NCI-H1436 (cell line): ENCODE results near the gene VKORC1.
A peak's percentile ranks its signal among the peaks of the same experiment; 100 is the strongest.

Source experiments
- DNase-seq: peaks from one replicate; lab custom pipeline; 2025; lab: John Stamatoyannopoulos, UW

The VKORC1 gene

GRCh38 chr16:31130336-31130891 lies 35.8 kb upstream of the VKORC1 start:
- DNase-seq = no peak

GRCh38 chr16:31129568-31130335 lies 35.2 kb upstream of the VKORC1 start:
- DNase-seq = no peak

GRCh38 chr16:31128711-31129567 lies 34.3 kb upstream of the VKORC1 start:
- no peak for DNase-seq

GRCh38 chr16:31127182-31127581 lies 32.6 kb upstream of the VKORC1 start:
- DNase-seq = no peak

GRCh38 chr16:31125844-31126243 lies 31.2 kb upstream of the VKORC1 start:
- no peak for DNase-seq

GRCh38 chr16:31120129-31120528 lies 25.5 kb upstream of the VKORC1 start:
- DNase-seq = no peak

GRCh38 chr16:31118223-31119155 lies 23.9 kb upstream of the VKORC1 start:
- no peak for DNase-seq

GRCh38 chr16:31117384-31118222 lies 23.0 kb upstream of the VKORC1 start, which contains the start of gene KAT8:
Gene KAT8, plus strand, starts transcription at chr16:31117664. Its CDS starts 18 bp downstream, at chr16:31117682.
- peak; percentile 99 for DNase-seq

GRCh38 chr16:31114468-31114867 lies 19.9 kb upstream of the VKORC1 start:
- DNase-seq = no peak

GRCh38 chr16:31113121-31114120 lies 18.8 kb upstream of the VKORC1 start:
- DNase-seq = no peak

- no peak for DNase-seq
Measured at GRCh38 chr16:31112711-31113110, 18.1 kb upstream of the VKORC1 start.

GRCh38 chr16:31111881-31112466 lies 17.4 kb upstream of the VKORC1 start:
- DNase-seq = no peak

- DNase-seq = no peak
Measured at GRCh38 chr16:31110106-31111034, 15.8 kb upstream of the VKORC1 start.

- no peak for DNase-seq
Measured at GRCh38 chr16:31109622-31110021, 15.0 kb upstream of the VKORC1 start.

GRCh38 chr16:31108794-31109558 lies 14.4 kb upstream of the VKORC1 start:
- no peak for DNase-seq

- peak; percentile 54 for DNase-seq
Measured at GRCh38 chr16:31108035-31108793, 13.6 kb upstream of the VKORC1 start, which contains the start of gene BCKDK. Gene BCKDK, plus strand, starts transcription at chr16:31108386. Its CDS starts 838 bp downstream, at chr16:31109224.
